NCI-H82 treated with DMSO at 0.1 percent for 48 hours (cell line): Measurements from ENCODE around the gene CACUL1.

Experiments used
- DNase-seq: peaks from one replicate; lab custom pipeline; 2025; ENCODE audit not compliant: unreplicated experiment; lab: John Stamatoyannopoulos, UW

Gene CACUL1

DNA sequence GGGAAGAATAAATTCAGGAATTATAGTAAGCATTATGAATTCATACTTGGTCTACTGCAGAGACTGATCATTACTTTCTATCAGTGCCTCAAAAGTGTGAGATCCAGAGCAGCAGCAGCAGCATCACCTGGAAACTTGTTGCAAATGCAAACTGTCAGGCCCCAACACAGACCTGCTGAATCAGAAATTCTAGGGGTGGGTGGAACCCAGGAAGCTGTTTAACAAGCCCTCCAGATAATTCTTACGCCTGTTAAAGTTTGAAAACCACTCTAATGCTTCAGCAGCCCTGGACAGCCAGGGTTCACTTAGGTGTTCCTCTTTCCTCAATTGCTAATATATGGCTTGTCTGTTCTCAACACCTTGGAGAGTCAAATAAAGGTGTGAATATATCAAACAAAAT, 19.5 kb downstream of the CACUL1 start:
- DNase-seq = no peak

DNA sequence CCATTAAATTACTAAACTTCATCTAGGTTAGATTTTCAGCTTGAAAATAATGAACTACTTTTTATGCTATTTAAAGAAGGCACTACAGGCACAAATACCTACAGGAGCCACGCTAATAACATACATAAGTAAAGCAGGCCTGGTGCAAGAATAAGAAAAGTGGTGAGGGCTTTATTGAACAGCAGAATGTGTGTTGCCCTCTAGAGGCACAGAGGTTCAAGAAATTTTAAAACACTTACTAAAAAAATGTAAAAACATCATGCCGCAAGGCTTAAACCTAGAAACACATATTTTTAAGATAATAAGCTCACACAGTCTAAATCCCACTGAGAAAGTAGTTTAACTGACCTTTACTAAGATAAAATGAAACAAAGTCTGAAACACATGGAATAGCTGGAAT, 20.3 kb downstream of the CACUL1 start:
- no peak for DNase-seq

DNA sequence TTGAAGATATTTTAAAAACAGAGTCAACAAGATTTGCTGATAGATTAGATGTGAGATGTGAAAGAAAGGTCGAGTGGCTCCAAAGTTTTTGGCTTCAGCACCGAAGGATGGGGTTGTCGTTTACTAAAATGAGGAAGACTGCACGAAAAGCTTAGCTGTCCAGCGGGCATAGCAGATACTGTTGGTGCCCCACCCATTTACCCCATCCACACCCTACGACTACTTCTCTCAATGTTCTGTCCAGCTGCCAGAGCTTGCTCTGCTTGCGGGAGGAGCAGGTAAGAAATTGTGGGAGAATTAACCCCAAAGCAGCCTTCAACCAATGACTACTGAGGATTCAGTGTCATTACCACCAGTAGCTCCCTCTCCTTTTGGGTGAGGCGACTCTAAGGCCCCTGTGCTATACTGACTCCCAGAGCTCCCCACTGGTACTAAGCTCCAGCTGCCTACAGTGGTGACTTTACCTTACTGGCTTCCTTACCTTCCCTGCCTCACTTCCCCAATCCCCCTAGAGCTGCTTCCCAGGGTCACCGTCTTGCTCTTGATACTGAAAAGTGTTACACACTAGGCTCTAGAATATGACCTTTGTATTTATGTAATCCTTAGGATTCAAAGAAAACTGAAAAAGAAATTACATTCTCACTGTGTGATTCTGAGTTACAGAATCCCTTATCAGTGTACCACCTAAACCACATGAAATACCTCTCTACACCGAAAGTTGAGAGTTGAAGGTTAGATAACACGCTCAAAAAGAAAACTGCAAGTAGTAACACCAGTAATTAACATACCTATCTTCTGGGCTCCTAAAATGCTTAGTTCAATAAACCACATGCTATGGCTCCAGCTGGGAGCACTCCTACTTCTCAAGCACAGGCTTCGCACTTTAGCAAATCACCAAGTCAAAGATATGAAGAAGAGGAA, 22.3 kb downstream of the CACUL1 start:
- DNase-seq = no peak

DNA sequence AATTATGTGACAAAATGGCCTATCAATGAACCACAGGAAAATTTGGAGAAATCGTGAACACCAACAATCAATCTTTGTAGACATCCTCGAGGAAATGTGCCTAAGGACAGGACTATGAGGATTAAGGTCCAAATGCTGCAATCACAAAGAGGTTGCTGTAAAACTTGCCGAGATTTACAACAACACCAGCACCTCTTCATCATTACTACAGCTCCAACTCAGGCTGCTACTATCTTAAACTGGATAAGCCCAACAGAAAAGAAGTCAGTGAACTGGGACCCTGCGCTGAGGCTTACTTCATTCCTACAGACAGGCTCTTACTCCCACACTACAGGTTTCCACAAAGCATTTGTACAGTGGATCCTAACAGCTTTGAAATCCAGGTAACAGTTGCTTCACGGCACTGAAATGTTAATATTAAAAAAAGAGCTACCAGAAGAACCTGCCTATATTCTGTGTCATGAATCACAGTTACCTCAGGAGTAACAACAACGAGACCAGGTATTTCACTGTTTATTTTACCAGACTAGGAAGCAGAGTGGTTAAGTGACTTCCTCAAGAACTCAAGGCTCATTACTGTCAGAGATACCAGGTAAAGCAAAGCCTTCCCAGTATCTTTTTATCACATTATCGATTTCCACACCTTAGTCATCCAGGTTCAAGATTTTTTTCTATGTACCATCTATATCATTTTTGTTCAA, 23.9 kb downstream of the CACUL1 start:
- no peak for DNase-seq

DNA sequence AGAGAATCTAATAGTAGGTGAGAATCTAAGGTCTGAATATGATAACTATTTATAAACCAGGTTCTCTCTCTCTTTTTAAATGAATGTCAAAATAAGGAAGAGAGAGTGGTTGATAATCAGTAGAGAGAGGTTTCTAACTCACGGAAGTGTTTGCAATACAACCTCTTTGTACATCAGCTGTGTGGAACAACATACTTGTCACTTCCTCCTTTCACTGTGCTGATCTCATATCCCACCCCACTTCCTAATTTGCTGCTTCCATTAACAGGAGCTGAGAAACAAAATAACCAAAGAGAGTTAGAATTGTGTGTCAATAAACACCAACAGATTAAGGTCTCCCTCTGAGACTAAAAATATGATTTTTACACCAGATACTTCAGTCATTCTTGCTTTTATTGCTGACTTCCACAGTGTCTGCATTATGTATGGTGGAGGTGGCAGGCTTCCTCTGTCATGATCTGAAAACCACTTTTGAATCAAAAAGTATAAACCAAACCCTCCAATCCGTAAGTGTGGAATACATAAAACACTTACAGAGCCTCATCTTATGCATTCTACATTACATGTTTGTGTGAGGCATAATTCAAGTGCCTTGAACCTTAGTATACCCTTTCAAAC, 25.0 kb downstream of the CACUL1 start:
- no peak for DNase-seq

DNA sequence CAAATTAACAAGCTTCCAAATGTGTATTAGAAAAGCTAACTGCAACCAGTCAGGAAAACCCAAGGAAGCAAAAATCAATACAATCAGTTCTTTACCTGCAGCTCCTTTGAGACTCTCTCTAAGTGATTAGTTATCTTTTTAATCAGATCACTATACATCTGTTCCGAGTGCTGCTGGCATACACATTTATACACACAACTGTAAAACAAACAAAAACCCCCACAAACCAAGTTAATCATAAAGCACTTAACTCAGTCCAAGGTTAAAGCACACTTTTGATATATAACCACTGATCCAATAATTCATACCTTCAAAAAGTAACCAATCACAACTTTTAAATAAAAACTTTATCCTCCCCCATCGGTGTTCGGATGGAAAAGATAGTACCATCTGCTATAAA, 25.6 kb downstream of the CACUL1 start:
- DNase-seq = peak; percentile 64

DNA sequence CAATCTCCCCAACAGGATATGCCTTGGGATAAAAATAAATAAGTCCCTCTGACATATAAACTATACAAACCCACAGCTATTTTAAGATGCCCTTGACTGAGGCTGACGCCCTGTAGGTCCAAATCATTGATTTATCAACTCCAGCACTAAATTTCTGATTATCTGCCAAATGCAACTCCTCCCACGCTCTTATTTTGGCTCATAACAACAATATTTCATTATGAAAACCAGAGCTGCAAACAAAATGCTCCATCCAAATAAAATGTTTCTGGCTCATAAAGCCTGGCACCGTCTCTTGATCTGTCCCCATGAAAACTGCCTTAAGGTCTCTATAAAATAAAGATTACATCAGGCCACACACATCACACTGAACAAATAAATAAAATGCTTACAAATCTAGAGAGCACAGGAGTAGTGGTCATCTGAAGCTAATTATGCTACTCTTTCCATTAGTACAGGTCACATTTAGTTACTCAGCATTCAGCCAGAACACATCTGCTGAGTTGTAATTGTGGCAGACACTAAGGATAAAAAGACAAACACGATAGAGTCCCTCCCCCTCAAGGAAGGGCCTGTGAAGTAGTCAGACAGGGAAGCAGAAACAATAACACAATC, 28.8 kb downstream of the CACUL1 start:
- DNase-seq = no peak

DNA sequence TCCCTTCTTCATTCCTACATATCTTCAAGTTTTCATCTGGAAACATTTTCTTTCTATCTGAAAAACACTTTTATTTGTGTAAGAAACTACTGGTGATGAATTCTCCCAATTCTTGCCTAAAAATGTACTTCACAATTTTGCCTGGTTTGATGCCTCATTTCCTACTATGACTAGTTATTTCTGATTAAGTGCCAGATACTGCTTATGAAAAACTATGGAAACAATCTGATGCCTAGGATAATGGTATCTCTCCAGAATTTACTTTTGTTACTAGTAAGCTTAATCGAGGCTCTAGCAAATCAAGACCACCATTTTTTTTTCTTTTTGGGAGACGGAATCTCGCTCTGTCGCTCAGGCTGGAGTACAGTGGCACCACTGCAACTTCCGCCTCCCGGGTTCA, 31.3 kb downstream of the CACUL1 start:
- DNase-seq = no peak

DNA sequence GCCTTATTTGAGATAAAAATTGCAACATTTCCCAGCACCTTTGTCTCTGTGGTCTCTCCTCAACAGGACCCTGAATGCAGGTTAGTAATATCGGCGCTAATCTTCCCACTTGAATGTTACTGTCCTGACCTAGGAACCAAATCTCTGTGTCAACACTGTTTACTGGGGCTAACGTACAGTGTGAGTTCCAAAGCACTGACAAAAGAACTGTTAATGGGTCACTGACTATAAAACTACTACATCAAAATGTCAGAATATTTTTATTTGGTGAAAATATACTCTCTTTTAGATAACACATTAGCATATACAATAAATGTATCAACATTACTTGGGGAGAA, 33.3 kb downstream of the CACUL1 start:
- DNase-seq = no peak

DNA sequence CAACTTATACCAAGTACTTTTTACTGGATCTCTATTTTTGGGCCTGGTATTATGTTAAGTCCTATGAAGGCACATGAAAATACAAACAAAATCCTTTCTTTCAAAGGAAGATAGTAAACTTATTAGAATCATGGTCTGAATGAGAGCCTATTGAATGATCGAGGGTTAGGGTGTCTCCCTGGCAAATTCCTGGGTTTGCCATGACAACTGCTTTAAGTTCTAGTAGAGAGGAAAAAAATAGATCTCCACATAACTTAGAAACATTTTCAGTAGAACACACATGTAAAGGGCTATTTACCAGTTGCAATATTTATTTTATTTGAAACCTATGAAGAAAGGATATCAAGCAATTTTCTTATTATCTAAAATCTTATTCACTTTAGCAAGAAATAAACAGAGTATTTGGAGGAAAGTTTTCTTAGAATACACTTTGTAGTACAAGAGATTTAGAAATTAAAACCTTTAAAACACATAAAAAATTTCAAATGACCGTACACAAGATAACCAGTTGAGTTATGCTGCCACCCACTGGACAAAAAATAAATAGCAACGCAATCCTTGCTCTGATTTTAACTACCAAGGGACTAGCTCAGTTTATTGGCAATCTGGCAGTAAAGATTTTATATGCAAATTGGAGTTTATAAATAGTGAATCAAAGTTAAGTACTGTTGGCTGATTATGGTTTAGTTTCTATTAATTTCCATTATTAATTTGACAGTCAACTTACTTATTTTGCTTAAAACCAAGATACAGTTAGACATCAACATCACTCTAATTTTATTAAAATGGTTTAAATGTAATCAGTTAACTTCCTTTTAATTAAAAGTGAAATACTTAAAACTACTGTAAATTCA, 33.9 kb downstream of the CACUL1 start:
- no peak for DNase-seq

DNA sequence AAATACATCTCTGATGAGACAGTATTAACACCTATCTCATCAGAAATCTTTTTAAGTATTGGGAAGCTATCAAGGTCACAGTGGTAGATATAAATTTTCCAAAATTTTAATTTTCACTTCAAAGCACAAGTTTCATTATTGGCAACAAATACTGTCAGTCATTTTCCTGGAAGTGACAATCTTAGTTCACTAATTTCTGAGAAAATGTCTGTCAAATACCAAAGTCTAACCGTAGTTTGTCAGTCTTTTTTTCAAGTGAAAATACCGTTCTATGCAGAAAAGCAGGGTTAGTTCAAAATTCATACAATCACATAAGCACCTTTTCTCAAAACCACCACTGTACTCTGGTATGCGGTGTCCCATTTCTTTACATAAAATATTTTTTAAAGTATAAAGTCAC, 40.4 kb downstream of the CACUL1 start:
- no peak for DNase-seq

DNA sequence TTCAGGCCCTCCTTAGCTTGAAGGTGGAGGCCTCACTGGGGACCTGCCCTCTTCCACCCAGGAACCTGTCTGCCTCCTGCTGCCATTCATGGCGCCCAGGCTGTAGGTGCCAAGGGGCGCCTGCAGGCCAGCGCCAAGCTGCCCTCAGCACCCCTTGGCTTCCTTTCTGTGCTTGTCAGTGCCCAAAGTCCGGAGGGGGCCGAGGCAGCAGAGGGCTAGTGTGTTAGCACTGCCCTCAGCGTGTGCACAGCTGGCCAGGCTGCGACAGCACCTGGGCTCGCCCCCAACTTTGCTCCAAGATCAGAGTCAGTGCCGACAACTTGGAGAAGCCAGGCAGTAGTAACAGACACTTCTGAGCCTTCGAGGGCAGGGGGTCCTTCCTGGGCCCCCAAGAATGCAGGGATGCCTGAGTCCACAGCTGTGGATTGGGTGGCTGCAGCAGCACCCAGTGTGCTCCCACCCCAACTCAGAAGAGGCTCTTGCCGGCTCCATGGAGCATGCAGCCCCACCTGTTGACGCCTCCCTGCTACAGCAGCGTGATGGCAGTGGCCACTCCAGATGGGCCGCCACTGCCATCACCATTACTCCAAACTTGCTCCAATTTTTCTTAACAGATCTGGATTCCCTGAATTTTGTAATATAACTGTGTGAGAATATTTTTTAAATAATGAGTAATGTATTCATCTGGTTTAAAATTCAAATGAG, 41.7 kb downstream of the CACUL1 start:
- no peak for DNase-seq

DNA sequence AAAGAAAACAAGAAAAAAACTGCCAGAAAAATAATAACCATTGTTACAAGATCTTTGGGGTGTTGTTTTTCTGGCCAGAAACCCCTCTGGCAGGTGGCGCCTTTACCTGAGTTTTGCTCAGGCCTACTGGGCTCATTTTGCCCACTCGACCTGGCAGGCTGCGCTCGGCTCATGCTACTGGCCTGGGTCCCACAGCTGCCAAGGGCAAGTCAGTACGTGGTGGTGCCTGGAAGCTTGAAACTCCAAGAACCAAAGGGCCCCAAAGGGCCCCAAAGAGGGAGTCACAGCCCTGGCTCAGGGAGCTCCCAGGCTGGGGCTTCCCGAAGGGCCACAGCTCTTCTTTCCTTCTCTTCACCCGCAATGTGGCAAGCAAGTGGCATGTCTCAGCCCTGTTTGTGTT, 42.7 kb downstream of the CACUL1 start:
- DNase-seq = no peak

DNA sequence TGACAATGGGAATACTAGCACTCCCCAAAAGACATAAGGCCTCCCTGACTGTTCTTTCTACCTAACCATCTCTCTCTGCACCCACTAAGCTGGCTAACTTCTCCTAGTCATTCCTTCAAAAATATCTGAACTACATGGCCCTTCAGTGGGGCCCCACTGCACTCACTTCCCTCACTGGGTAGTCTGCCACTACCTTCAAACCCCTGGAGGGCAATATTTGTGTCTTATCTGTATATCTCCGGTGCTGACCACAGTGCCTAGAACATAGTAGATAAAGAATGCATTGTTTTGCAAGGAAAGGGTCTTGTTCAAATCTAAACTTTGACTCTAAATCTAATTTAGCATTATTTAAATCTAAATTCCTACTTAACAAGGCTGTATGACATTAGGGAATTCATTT, 44.3 kb downstream of the CACUL1 start:
- DNase-seq = no peak

DNA sequence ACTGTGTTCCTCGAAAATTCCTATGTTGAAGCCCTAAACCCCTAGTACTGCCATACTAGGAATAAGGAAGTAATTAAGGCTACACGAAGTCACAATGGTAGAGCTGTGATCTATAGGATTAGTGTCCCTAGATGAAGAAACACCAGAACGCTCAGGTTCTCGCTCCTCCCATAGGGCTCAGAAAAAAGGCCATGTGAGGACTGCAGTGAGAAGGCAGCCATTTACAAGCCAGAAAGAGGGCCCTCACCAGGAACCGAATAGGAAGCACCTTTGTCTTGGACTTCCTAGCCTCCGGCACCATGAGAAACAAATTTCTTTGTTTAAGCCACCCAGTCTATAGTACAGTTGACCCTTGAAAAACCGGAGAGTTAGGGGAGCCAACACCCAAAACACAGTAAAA, 46.2 kb downstream of the CACUL1 start:
- no peak for DNase-seq

DNA sequence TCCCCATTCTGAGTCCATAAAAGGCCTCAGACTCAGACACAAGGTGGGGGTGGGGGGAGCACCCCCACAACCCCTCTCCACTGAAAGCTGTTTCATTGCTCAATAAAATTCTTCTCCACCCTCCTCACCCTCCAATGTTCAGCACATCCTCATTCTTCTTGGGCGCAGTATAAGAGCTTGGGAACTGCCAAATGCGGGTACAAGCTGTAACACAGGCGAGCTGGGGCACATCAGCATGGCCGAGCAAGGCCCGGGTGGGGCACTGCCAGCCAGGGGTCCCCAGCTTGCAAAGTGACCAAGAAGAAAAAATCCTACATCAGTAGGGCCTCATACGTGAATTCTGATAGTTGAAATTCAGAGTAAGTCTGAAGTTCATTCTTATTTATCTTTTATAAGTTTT, 50.1 kb downstream of the CACUL1 start:
- no peak for DNase-seq

DNA sequence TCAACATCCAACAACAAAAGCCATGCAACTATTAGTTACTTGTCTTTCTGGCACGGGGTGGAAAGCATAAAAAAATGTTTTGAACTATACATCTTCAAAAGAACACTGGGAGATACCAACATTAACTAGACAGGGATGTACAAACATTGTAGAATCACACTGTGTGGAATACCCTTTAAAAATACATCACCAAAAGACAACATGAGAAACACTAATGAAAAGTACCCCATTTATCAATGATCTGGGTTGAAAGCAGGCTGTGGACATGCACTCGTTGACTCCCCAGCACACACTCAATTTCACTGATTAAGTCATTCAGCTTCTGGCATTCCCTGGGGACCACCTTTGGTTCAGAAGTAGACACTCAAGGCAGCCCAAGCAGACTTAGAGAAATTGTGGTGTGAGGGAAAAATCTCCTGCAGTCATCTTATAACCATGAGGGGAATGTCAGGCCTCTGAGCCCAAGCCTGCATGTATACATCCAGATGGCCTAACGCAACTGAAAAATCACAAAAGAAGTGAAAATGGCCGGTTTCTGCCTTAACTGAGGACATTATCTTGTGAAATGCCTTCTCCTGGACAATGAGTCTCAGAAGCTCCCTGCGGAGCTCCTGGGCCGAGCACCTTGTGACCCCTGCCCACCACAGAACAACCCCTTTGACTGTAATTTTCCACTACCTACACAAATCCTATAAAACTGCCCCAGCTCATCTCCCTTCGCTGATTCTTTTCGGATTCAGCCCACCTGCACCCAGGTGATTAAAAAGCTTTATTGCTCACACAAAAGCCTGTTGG, 53.0 kb downstream of the CACUL1 start:
- DNase-seq = no peak

DNA sequence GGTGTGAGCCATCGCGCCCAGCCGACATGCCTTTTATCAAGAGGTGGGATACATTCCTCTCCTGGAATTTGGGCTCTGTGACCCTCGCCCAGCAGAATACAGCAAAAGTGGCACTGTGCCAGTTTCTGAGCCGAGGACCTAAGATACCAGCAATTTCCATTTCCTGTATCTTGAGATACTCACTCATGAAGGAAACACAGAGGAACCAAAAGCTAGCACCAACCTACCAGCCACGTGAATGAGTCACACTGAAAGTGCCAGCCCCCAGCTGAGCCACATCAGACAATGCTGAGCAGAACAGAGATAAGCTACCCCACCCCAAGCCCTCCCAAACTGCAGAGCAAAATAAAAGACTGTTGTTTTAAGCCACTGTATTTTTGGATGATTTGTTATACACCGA, 56.3 kb downstream of the CACUL1 start:
- DNase-seq = no peak

DNA sequence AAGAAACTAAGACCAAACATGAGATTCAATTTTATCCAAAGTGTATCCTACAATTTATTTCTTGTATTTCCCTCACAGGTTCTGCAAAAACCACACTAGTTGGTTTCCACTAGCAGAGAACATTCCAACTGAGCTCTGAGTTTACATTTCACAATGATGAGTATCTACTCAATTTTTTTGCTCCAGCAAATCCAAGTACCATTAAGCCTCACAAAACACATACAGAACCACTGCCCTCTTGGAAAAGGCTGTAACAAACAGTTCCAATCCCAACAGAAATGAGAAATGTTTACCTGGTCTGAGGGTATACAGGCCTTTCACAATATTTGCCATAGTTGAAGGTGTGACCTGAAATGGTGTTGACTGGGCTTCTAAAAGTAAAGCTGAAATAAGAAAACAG, 59.9 kb downstream of the CACUL1 start:
- DNase-seq = no peak
